ENCODE data around the gene ZNF286A.
"Not testable (repeated sequence)": the region's sequence is repeated elsewhere in the genome, so short reads cannot be mapped to it uniquely, and the experiment has no call there.

ZNF286A gene

GRCh38 chr17:15704239-15704638 is 4.7 kb downstream of the ZNF286A start:
- H3K9me3 ChIP-seq (ENCODE audit: control insufficient read depth in 1 of 2, low read length in 2 of 2); H3K4me3 ChIP-seq (ENCODE audit: low read depth in 1 of 2, low read length in 2 of 2); H3K4me1 ChIP-seq (ENCODE audit: control insufficient read depth in 1 of 2, insufficient read depth in 2 of 2, low read length in 2 of 2); H3K27me3 ChIP-seq (ENCODE audit: low read depth, low read length); H3K27ac ChIP-seq (ENCODE audit: low read length): not testable (repeated sequence)
- H3K36me3 ChIP-seq (ENCODE audit: control insufficient read depth in 1 of 2, insufficient read depth in 2 of 2, low read length in 2 of 2): peaks cover 11 to 39% of the 10 kb centered on the region in 2 donors

- H3K4me3 ChIP-seq (ENCODE audit: low read depth in 1 of 2, low read length in 2 of 2); H3K9me3 ChIP-seq (ENCODE audit: control insufficient read depth in 1 of 2, low read length in 2 of 2); H3K4me1 ChIP-seq (ENCODE audit: control insufficient read depth in 1 of 2, insufficient read depth in 2 of 2, low read length in 2 of 2); H3K27ac ChIP-seq (ENCODE audit: low read length); H3K27me3 ChIP-seq (ENCODE audit: low read depth, low read length): not testable (repeated sequence)
- H3K36me3 ChIP-seq (ENCODE audit: control insufficient read depth in 1 of 2, insufficient read depth in 2 of 2, low read length in 2 of 2): peaks cover 11 to 39% of the 10 kb centered on the region in 2 donors
Measured at GRCh38 chr17:15704813-15705212, 5.3 kb downstream of the ZNF286A start.

- H3K9me3 ChIP-seq (ENCODE audit: control insufficient read depth in 1 of 2, low read length in 2 of 2); H3K4me3 ChIP-seq (ENCODE audit: low read depth in 1 of 2, low read length in 2 of 2); H3K4me1 ChIP-seq (ENCODE audit: control insufficient read depth in 1 of 2, insufficient read depth in 2 of 2, low read length in 2 of 2); H3K27me3 ChIP-seq (ENCODE audit: low read depth, low read length); H3K27ac ChIP-seq (ENCODE audit: low read length): not testable (repeated sequence)
- H3K36me3 ChIP-seq (ENCODE audit: control insufficient read depth in 1 of 2, insufficient read depth in 2 of 2, low read length in 2 of 2): peaks cover 11 to 54% of the 10 kb centered on the region in 2 donors
Measured at GRCh38 chr17:15708879-15709278, 9.3 kb downstream of the ZNF286A start.

- H3K27me3 ChIP-seq (ENCODE audit: low read depth, low read length); H3K4me1 ChIP-seq (ENCODE audit: control insufficient read depth in 1 of 2, insufficient read depth in 2 of 2, low read length in 2 of 2); H3K27ac ChIP-seq (ENCODE audit: low read length): not testable (repeated sequence)
- H3K4me3 ChIP-seq (ENCODE audit: low read depth in 1 of 2, low read length in 2 of 2): peak overlapping the region in 1 of 2 donors; percentile 47
- H3K9me3 ChIP-seq (ENCODE audit: control insufficient read depth in 1 of 2, low read length in 2 of 2): peaks cover 0 to 39% of the 10 kb centered on the region in 2 donors
- peaks cover 0 to 18% of the 10 kb centered on the region in 2 donors for H3K36me3 ChIP-seq (ENCODE audit: control insufficient read depth in 1 of 2, insufficient read depth in 2 of 2, low read length in 2 of 2)
Measured at GRCh38 chr17:15716601-15717563, 17.3 kb downstream of the ZNF286A start.

- not testable (repeated sequence) for H3K27ac ChIP-seq (ENCODE audit: low read length); H3K4me1 ChIP-seq (ENCODE audit: control insufficient read depth in 1 of 2, insufficient read depth in 2 of 2, low read length in 2 of 2); H3K9me3 ChIP-seq (ENCODE audit: control insufficient read depth in 1 of 2, low read length in 2 of 2); H3K27me3 ChIP-seq (ENCODE audit: low read depth, low read length); H3K4me3 ChIP-seq (ENCODE audit: low read depth in 1 of 2, low read length in 2 of 2); H3K36me3 ChIP-seq (ENCODE audit: control insufficient read depth in 1 of 2, insufficient read depth in 2 of 2, low read length in 2 of 2)
Measured at GRCh38 chr17:15730535-15730934, 31.0 kb downstream of the ZNF286A start.

- H3K27me3 ChIP-seq (ENCODE audit: low read depth, low read length); H3K9me3 ChIP-seq (ENCODE audit: control insufficient read depth in 1 of 2, low read length in 2 of 2); H3K4me1 ChIP-seq (ENCODE audit: control insufficient read depth in 1 of 2, insufficient read depth in 2 of 2, low read length in 2 of 2); H3K4me3 ChIP-seq (ENCODE audit: low read depth in 1 of 2, low read length in 2 of 2); H3K36me3 ChIP-seq (ENCODE audit: control insufficient read depth in 1 of 2, insufficient read depth in 2 of 2, low read length in 2 of 2); H3K27ac ChIP-seq (ENCODE audit: low read length): not testable (repeated sequence)
Measured at GRCh38 chr17:15731900-15732299, 32.3 kb downstream of the ZNF286A start, which contains the start of gene TBC1D26. TSS of gene TBC1D26 (plus strand) at chr17:15732283. CDS start at chr17:15735349, 3,066 bp downstream.

GRCh38 chr17:15733174-15733789 is 33.7 kb downstream of the ZNF286A start:
- not testable (repeated sequence) for H3K27ac ChIP-seq (ENCODE audit: low read length); H3K27me3 ChIP-seq (ENCODE audit: low read depth, low read length); H3K9me3 ChIP-seq (ENCODE audit: control insufficient read depth in 1 of 2, low read length in 2 of 2); H3K4me3 ChIP-seq (ENCODE audit: low read depth in 1 of 2, low read length in 2 of 2); H3K4me1 ChIP-seq (ENCODE audit: control insufficient read depth in 1 of 2, insufficient read depth in 2 of 2, low read length in 2 of 2); H3K36me3 ChIP-seq (ENCODE audit: control insufficient read depth in 1 of 2, insufficient read depth in 2 of 2, low read length in 2 of 2)

GRCh38 chr17:15736578-15736977 is 37.0 kb downstream of the ZNF286A start:
- H3K27ac ChIP-seq (ENCODE audit: low read length); H3K4me1 ChIP-seq (ENCODE audit: control insufficient read depth in 1 of 2, insufficient read depth in 2 of 2, low read length in 2 of 2); H3K36me3 ChIP-seq (ENCODE audit: control insufficient read depth in 1 of 2, insufficient read depth in 2 of 2, low read length in 2 of 2); H3K27me3 ChIP-seq (ENCODE audit: low read depth, low read length); H3K9me3 ChIP-seq (ENCODE audit: control insufficient read depth in 1 of 2, low read length in 2 of 2); H3K4me3 ChIP-seq (ENCODE audit: low read depth in 1 of 2, low read length in 2 of 2): not testable (repeated sequence)

GRCh38 chr17:15738066-15738465 is 38.5 kb downstream of the ZNF286A start:
- Histone ChIP-seq H3K4me3 (ENCODE audit: low read depth in 1 of 2, low read length in 2 of 2) (no peak overlapping the region), H3K27me3 (ENCODE audit: low read depth, low read length) (no peaks in the 10 kb centered on the region), H3K4me1 (ENCODE audit: control insufficient read depth in 1 of 2, insufficient read depth in 2 of 2, low read length in 2 of 2) (no peaks in the 10 kb centered on the region), H3K36me3 (ENCODE audit: control insufficient read depth in 1 of 2, insufficient read depth in 2 of 2, low read length in 2 of 2) (no peaks in the 10 kb centered on the region), H3K9me3 (ENCODE audit: control insufficient read depth in 1 of 2, low read length in 2 of 2) (no peaks in the 10 kb centered on the region), H3K27ac (ENCODE audit: low read length) (no peak overlapping the region)

GRCh38 chr17:15739259-15739658 is 39.7 kb downstream of the ZNF286A start:
- not testable (repeated sequence) for H3K36me3 ChIP-seq (ENCODE audit: control insufficient read depth in 1 of 2, insufficient read depth in 2 of 2, low read length in 2 of 2); H3K27ac ChIP-seq (ENCODE audit: low read length); H3K4me1 ChIP-seq (ENCODE audit: control insufficient read depth in 1 of 2, insufficient read depth in 2 of 2, low read length in 2 of 2); H3K9me3 ChIP-seq (ENCODE audit: control insufficient read depth in 1 of 2, low read length in 2 of 2); H3K4me3 ChIP-seq (ENCODE audit: low read depth in 1 of 2, low read length in 2 of 2); H3K27me3 ChIP-seq (ENCODE audit: low read depth, low read length)

- not testable (repeated sequence) for H3K4me3 ChIP-seq (ENCODE audit: low read depth in 1 of 2, low read length in 2 of 2); H3K27ac ChIP-seq (ENCODE audit: low read length); H3K36me3 ChIP-seq (ENCODE audit: control insufficient read depth in 1 of 2, insufficient read depth in 2 of 2, low read length in 2 of 2); H3K9me3 ChIP-seq (ENCODE audit: control insufficient read depth in 1 of 2, low read length in 2 of 2); H3K27me3 ChIP-seq (ENCODE audit: low read depth, low read length); H3K4me1 ChIP-seq (ENCODE audit: control insufficient read depth in 1 of 2, insufficient read depth in 2 of 2, low read length in 2 of 2)
Measured at GRCh38 chr17:15740041-15740440, 40.5 kb downstream of the ZNF286A start.

All from muscle layer of duodenum (tissue), 2 donors.